Activated T-helper 2 cell treated with anti-CD3 and anti-CD28 coated beads, Interferon-gamma antibody, Interleukin-2, Interleukin-4, amounts not matched to agents 10 μg/mL and 5 μg/mL and 100 μg/mL, durations not matched to agents 14 hours and 24 hours and 36 hours (primary cell): ENCODE data around the gene CCDC106. TPM values are rescaled to one million over a fixed set of nuclear protein-coding genes. Genes with fewer than 3 reads are reported as not detected.
A peak's percentile ranks its signal among the peaks of the same experiment; 100 is the strongest.

Experiments used
- DNase-seq: peaks from one replicate; pipeline ENCODE4 v3.0.0; 2021; ENCODE audit warnings: low spot score
- H3K27ac Mint-ChIP-seq: one replicate; pipeline ENCODE4 v1.8.0; 2021; ENCODE audit warnings: mixed read lengths
- H3K27me3 Mint-ChIP-seq: one replicate; pipeline ENCODE4 v1.8.0; 2021; ENCODE audit warnings: low read depth, mixed read lengths
- H3K36me3 Mint-ChIP-seq: one replicate; pipeline ENCODE4 v1.8.0; 2021; ENCODE audit warnings: low read depth, mixed read lengths
- H3K4me1 Mint-ChIP-seq: one replicate; pipeline ENCODE4 v1.8.0; 2021; ENCODE audit warnings: low read depth, mixed read lengths
- H3K4me3 Mint-ChIP-seq: one replicate; pipeline ENCODE4 v1.8.0; 2021; ENCODE audit warnings: low read depth, mild to moderate bottlenecking, moderate library complexity, mixed read lengths
- H3K9me3 Mint-ChIP-seq: one replicate; pipeline ENCODE4 v1.8.0; 2021; ENCODE audit warnings: mixed read lengths
- intact Hi-C: fragments of 100-400 bp; cut with micrococcal nuclease; formaldehyde crosslinking; loops from one replicate; pipeline ENCODE4 v1.15.1; 2023
- total RNA-seq: library from RNA; stranded (reverse); gene quantifications from 2 replicates; pipeline ENCODE4 v1.2.3, GENCODE V29; 2022

The CCDC106 gene
- total RNA-seq, 1 donor from 2014 or later: 8.1 TPM

GRCh38 chr19:55626350-55626749, 21.7 kb upstream of the CCDC106 start:
- intact Hi-C loops: loop anchor here (5.0 to 10.0 kb wide), 2 partner anchors 39 to 512 kb away; partner anchors contain the start of gene PPP1R12C
- Mint-ChIP-seq H3K36me3 (peaks cover 5% of the 10 kb centered on the region), H3K9me3 (no peaks in the 10 kb centered on the region), H3K4me1 (peaks cover 28% of the 10 kb centered on the region), H3K4me3 (peak overlapping the region; percentile 57), H3K27ac (no peak overlapping the region), H3K27me3 (peaks cover 6% of the 10 kb centered on the region)
- DNase-seq: peak; percentile 61

DNA sequence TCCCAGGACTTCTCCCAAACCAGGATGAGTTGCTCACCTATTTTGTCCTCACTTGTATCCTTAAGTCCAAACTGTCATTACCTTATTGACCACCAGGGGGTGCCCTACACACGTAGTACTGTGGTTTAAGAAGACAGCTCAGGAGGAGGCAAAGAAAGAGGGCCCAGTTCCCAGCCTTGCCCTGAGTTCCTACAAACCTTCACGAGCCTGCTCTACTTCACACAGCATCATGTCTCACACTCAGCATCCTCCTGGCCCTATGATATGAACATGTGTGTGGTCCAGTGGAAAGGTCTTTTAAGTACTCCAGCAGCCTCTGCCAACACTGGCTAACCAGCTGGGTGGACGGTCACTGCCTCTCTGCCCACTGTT, 15.6 kb upstream of the CCDC106 start:
- H3K36me3 Mint-ChIP-seq: peaks cover 21% of the 10 kb centered on the region
- H3K4me1 Mint-ChIP-seq: peaks cover 33% of the 10 kb centered on the region
- DNase-seq: peak; percentile 74
- intact Hi-C loops: loop anchor here (1.0 to 5.0 kb wide), 3 partner anchors 21 to 175 kb away; partner anchors contain the start of genes C19orf85 and ISOC2
- H3K9me3 Mint-ChIP-seq: no peaks in the 10 kb centered on the region
- H3K4me3 Mint-ChIP-seq: no peak overlapping the region
- peak overlapping the region; percentile 30 for H3K27ac Mint-ChIP-seq
- peaks cover 4% of the 10 kb centered on the region for H3K27me3 Mint-ChIP-seq

DNA sequence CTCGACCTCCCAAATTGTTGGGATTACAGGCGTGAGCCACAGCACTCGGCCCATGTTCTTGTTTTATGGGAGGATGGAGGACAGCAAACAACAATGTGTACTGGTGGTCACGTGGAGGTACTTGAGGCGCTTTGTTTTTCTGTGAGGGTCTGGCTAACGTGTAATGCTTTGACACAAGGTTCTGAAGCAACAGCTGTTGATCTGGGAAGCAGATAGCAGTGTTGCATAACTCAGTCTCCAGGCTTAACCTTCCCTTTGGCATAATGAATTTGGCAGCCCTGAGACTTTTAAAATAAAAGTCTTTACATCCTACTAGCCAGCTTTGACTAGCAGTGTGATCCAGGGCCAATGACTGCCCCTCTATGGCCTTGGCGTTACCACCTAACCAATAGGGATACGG, 14.2 kb upstream of the CCDC106 start:
- Mint-ChIP-seq H3K27me3 (no peaks in the 10 kb centered on the region), H3K9me3 (no peaks in the 10 kb centered on the region), H3K36me3 (peaks cover 29% of the 10 kb centered on the region), H3K27ac (no peak overlapping the region), H3K4me1 (peaks cover 40% of the 10 kb centered on the region), H3K4me3 (no peak overlapping the region)
- no peak for DNase-seq
- intact Hi-C loops: loop anchor here (5.0 kb wide), 2 partner anchors 172 to 173 kb away; partner anchors contain the start of genes C19orf85 and ISOC2

- Mint-ChIP-seq H3K27me3 (no peaks in the 10 kb centered on the region), H3K9me3 (no peaks in the 10 kb centered on the region), H3K4me1 (peaks cover 44% of the 10 kb centered on the region), H3K36me3 (peaks cover 39% of the 10 kb centered on the region), H3K4me3 (peak overlapping the region; percentile 99), H3K27ac (peak overlapping the region; percentile 100)
- no peak for DNase-seq
- intact Hi-C loops: loop anchor here (1.0 kb wide), 1 partner anchor 8 kb away; the partner anchor contains the start of gene ZNF581
Observed at GRCh38 chr19:55635334-55635717, 12.7 kb upstream of the CCDC106 start.

DNA sequence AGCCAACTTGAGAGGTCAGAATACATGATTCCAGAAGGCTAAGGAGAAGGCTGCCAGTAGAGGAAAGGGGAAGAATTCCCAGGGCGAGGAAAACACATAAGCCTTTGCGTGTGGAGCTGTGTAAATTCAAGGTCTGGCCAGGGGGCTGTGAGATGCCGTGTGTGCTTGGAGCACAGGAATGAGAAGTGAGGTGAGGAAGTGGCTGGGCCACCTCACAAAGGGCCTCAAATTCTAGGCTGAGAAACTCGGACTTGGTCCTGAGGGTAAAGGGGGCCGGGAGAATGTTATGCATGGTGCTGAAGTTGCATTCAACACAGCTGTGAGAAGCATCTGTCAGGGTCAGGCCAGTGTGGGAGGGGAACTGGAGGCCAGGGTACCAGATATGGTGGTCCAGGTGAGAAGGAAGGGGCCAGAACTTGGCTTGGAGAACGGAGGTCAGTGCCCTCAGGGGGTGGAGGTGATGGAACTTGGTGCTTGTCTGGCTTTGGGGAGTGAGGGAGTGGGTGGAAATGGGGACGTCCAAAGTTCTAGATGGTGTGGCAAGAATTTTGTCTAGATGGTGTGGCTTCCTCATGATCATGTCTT, 12.1 kb upstream of the CCDC106 start:
- intact Hi-C loops: loop anchor here (1.0 kb wide), 1 partner anchor 7 kb away; the partner anchor contains the start of gene ZNF581
- H3K36me3 Mint-ChIP-seq: peaks cover 42% of the 10 kb centered on the region
- H3K9me3 Mint-ChIP-seq: no peaks in the 10 kb centered on the region
- no peak for DNase-seq
- H3K27me3 Mint-ChIP-seq: no peaks in the 10 kb centered on the region
- peaks cover 47% of the 10 kb centered on the region for H3K4me1 Mint-ChIP-seq
- peak overlapping the region; percentile 100 for H3K27ac Mint-ChIP-seq
- peak overlapping the region; percentile 99 for H3K4me3 Mint-ChIP-seq

GRCh38 chr19:55636723-55637122, 11.3 kb upstream of the CCDC106 start:
- Mint-ChIP-seq H3K4me1 (peaks cover 45% of the 10 kb centered on the region), H3K27me3 (no peaks in the 10 kb centered on the region), H3K9me3 (no peaks in the 10 kb centered on the region), H3K4me3 (peak overlapping the region; percentile 99), H3K36me3 (peaks cover 46% of the 10 kb centered on the region), H3K27ac (peak overlapping the region; percentile 100)
- intact Hi-C loops: no loop called here
- DNase-seq: no peak

GRCh38 chr19:55637534-55637933, 10.5 kb upstream of the CCDC106 start:
- peak overlapping the region; percentile 99 for H3K4me3 Mint-ChIP-seq
- H3K27ac Mint-ChIP-seq: peak overlapping the region; percentile 60
- intact Hi-C loops: no loop called here
- peaks cover 51% of the 10 kb centered on the region for H3K36me3 Mint-ChIP-seq
- H3K4me1 Mint-ChIP-seq: peaks cover 41% of the 10 kb centered on the region
- no peaks in the 10 kb centered on the region for H3K9me3 Mint-ChIP-seq
- H3K27me3 Mint-ChIP-seq: no peaks in the 10 kb centered on the region
- DNase-seq: no peak

- H3K27ac Mint-ChIP-seq: peak overlapping the region; percentile 77
- peaks cover 47% of the 10 kb centered on the region for H3K4me1 Mint-ChIP-seq
- peak overlapping the region; percentile 60 for H3K4me3 Mint-ChIP-seq
- no peaks in the 10 kb centered on the region for H3K27me3 Mint-ChIP-seq
- H3K9me3 Mint-ChIP-seq: no peaks in the 10 kb centered on the region
- H3K36me3 Mint-ChIP-seq: peaks cover 60% of the 10 kb centered on the region
- DNase-seq: peak; percentile 54
- intact Hi-C loops: no loop called here
Observed at GRCh38 chr19:55638864-55639359, 9.1 kb upstream of the CCDC106 start.

GRCh38 chr19:55640043-55640576, 7.9 kb upstream of the CCDC106 start:
- DNase-seq: peak; percentile 63
- Mint-ChIP-seq H3K4me1 (peaks cover 45% of the 10 kb centered on the region), H3K27me3 (no peaks in the 10 kb centered on the region), H3K9me3 (no peaks in the 10 kb centered on the region), H3K4me3 (peak overlapping the region; percentile 78), H3K36me3 (peaks cover 66% of the 10 kb centered on the region), H3K27ac (peak overlapping the region; percentile 84)
- intact Hi-C loops: loop anchor here (5.0 to 10.0 kb wide), 3 partner anchors 37 to 385 kb away; partner anchors contain the start of genes EPN1, PPP6R1 and RPL28

DNA sequence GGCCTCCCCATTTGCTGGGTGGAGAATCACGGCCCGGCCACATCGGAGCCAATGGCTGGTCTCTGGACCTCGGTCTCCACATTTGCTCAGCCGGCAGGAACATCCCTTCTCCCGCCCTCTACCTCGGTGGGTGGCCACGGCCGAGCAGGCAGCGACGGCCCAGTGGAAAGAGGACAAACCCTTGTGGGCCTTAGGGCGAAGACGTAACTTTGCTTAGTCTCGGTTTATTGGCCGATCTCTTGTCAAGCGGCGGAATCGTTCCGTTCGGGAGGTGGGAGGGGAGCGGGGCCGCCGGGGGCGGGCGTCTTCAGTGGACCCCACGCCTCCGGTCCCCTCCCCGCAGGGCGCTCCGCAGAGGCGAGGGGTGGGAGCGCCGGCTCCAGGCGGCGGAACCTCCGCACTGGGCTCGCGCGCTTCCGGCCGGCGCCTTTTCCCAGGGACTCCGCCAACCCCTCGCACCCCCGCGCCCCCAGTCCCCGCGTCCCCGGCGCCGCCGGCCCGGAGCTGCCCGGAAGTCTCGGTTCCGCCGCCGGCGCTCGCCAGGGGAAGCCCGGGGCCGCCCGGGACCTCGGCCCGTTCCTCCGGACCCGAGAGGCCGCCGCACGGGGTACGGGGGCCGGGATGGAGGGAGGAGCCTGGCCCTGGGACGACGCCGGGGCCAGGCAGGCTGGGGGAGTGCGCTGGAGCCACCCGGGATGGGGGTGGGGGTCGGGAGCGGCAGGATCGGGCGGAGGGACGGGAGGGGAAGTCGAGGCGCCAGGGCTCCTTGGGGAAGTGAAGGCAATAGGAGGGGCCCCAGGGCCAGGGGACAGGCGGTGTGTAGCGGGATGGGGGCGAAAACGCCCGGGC, 7.2 kb upstream of the CCDC106 start, which contains the start of gene ZNF580:
Gene ZNF580 (plus strand): TSS at position 426 of the 849 bp plus-strand sequence. CDS start 1,507 bp downstream, outside the sequence.
- intact Hi-C loops: loop anchor here (5.0 to 10.0 kb wide), 3 partner anchors 36 to 386 kb away; partner anchors contain the start of genes EPN1, PPP6R1 and RPL28
- peaks cover 46% of the 10 kb centered on the region for H3K4me1 Mint-ChIP-seq
- peak; percentile 51 for DNase-seq
- H3K9me3 Mint-ChIP-seq: no peaks in the 10 kb centered on the region
- peak within 1 kb of the TSS; percentile 99 for H3K4me3 Mint-ChIP-seq
- H3K27ac Mint-ChIP-seq: peak within 1 kb of the TSS; percentile 95
- H3K27me3 Mint-ChIP-seq: no peaks in the 10 kb centered on the region
- peaks cover 67% of the 10 kb centered on the region for H3K36me3 Mint-ChIP-seq

DNA sequence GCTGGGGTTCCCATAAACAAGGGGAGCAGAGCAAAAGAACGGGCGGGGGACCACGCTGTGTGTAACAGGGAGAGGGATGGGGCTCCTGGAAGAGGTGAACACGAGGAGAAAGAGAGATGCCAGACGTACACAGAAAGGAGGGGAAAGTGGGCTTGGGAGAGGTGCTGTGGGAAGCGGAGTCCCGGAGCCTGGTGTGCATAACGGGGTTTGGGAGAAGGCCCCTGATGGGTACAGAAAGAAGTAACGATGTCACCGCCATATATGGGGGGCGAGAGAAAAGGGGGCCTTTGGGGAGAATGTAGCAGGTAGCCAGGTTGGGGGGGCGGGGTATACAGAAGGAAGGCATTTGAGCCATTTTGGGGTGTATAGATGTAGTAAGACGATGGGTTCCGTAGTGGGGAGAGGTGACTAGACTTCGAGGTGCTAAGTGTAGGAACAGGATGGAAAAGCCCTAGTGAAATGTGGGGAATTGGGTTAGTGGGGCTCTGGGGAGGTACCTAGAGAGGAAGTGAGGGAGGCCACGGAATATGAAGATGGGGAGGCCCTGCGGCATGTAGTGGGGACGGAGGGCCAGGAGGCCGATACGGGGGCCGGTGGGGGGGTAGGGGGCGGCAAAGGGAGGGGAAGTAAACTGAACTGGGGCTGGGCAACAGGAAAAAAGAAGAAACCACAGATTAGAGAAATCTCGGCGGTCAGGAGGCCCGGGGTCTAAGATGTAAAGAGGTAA, 6.4 kb upstream of the CCDC106 start:
- peak overlapping the region; percentile 95 for H3K27ac Mint-ChIP-seq
- H3K27me3 Mint-ChIP-seq: no peaks in the 10 kb centered on the region
- intact Hi-C loops: loop anchor here (5.0 to 10.0 kb wide), 3 partner anchors 36 to 387 kb away; partner anchors contain the start of genes EPN1, PPP6R1 and RPL28
- peaks cover 38% of the 10 kb centered on the region for H3K4me1 Mint-ChIP-seq
- H3K9me3 Mint-ChIP-seq: no peaks in the 10 kb centered on the region
- H3K4me3 Mint-ChIP-seq: peak overlapping the region; percentile 99
- peaks cover 62% of the 10 kb centered on the region for H3K36me3 Mint-ChIP-seq
- peak; percentile 25 for DNase-seq
